ENCODE data around the gene RNF38. TPM values are rescaled to one million over a fixed set of nuclear protein-coding genes. Genes with fewer than 3 reads are reported as not detected.
"Not testable (repeated sequence)": the region's sequence is repeated elsewhere in the genome, so short reads cannot be mapped to it uniquely, and the experiment has no call there.

Gene RNF38
- total RNA-seq, 1 donor from 2014 or later, result 31.5 TPM

DNA sequence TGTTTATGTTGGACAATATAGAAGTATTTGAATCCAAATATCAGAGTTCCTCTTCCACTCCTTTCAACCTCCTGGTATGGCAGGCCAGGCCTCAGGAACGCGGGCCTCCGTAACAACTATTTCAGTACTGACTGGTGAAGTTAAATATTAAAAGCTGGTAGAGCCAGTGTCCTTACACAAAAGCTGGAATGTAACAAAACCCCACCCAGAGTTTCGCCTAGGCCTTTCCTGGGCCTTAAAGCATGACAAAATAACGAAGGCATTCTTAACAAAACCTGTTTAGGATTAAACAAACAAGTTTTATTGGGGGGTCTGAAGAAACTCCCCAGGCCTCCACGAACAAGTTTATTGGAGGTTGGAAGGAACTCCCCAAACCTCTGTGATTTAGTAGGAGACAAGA is 80.3 kb downstream of the RNF38 start:
- Mint-ChIP-seq H3K4me3 (no peak overlapping the region), H3K27ac (no peak overlapping the region), H3K27me3 (ENCODE audit: insufficient read depth) (no peaks in the 10 kb centered on the region), H3K36me3 (ENCODE audit: low read depth) (no peaks in the 10 kb centered on the region), H3K9me3 (no peaks in the 10 kb centered on the region), H3K4me1 (ENCODE audit: low read depth) (no peaks in the 10 kb centered on the region)
- DNase-seq (ENCODE audit: low spot score), result no peak
- intact Hi-C loops (cut with micrococcal nuclease), result no loop called here

- no peak overlapping the region for H3K4me3 Mint-ChIP-seq
- no peaks in the 10 kb centered on the region for H3K27me3 Mint-ChIP-seq (ENCODE audit: insufficient read depth)
- no peak overlapping the region for H3K27ac Mint-ChIP-seq
- intact Hi-C loops (cut with micrococcal nuclease), result no loop called here
- no peaks in the 10 kb centered on the region for H3K9me3 Mint-ChIP-seq
- DNase-seq (ENCODE audit: low spot score), result no peak
- H3K4me1 Mint-ChIP-seq (ENCODE audit: low read depth), result no peaks in the 10 kb centered on the region
- no peaks in the 10 kb centered on the region for H3K36me3 Mint-ChIP-seq (ENCODE audit: low read depth)
These were observed 80.9 kb downstream of the RNF38 start for GRCh38 chr9:36319183-36319582.

DNA sequence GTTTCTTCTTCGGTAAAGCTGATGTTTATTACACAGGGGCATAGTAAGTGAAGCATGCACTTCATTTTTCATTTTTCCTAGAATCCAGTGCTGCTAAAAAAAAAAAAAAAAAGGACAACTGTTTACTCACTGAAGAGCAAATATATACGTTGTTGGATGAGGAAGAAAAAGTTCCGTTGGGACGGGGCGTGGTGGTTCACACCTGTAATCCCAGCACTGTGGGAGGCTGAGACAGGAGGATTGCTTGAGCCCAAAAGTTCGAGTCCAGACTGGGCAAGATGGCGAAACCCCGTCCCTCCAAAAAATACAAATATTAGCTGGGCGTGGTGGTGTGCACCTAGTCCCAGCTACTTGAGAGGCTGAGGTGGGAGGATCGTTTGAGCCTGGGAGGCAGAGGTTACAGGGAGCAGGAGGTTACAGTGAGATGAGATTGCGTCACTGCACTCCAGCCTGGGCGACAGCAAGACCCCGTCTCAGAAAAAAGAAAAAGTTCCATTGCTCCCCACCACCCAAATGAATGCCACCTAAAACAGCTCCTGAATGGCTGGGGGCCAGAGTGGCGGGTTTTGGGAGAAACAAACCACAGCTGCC is 81.8 kb downstream of the RNF38 start:
- H3K9me3 Mint-ChIP-seq, result no peaks in the 10 kb centered on the region
- H3K36me3 Mint-ChIP-seq (ENCODE audit: low read depth), result no peaks in the 10 kb centered on the region
- H3K4me3 Mint-ChIP-seq, result no peak overlapping the region
- H3K27me3 Mint-ChIP-seq (ENCODE audit: insufficient read depth), result no peaks in the 10 kb centered on the region
- no peak for DNase-seq (ENCODE audit: low spot score)
- intact Hi-C loops (cut with micrococcal nuclease), result no loop called here
- H3K27ac Mint-ChIP-seq, result no peak overlapping the region
- no peaks in the 10 kb centered on the region for H3K4me1 Mint-ChIP-seq (ENCODE audit: low read depth)

DNA sequence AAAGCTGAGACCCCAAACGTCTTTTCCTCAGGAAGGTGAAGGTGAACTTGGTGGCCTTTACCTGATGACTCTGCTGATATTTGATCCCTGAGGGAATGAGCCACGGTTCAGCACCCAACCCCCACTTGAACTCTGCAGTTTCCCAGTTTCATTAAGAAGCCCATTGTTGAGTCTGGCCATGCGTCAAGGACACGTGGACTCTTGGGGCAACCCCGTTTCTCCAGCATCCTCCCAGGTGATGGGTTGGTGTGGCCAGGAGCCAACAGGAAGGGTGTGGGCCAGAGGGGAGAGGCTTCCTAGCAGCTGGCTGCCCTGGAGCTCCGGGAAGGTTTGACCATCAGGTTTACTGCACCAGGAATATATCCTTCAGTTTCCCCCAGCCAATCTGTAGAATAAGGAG is 82.3 kb downstream of the RNF38 start:
- Mint-ChIP-seq H3K4me3 (no peak overlapping the region), H3K4me1 (ENCODE audit: low read depth) (no peaks in the 10 kb centered on the region), H3K27ac (no peak overlapping the region), H3K36me3 (ENCODE audit: low read depth) (no peaks in the 10 kb centered on the region), H3K27me3 (ENCODE audit: insufficient read depth) (no peaks in the 10 kb centered on the region), H3K9me3 (no peaks in the 10 kb centered on the region)
- intact Hi-C loops (cut with micrococcal nuclease), result no loop called here
- DNase-seq (ENCODE audit: low spot score), result no peak

GRCh38 chr9:36316611-36317317 is 83.3 kb downstream of the RNF38 start:
- H3K27me3 Mint-ChIP-seq (ENCODE audit: insufficient read depth), result no peaks in the 10 kb centered on the region

DNA sequence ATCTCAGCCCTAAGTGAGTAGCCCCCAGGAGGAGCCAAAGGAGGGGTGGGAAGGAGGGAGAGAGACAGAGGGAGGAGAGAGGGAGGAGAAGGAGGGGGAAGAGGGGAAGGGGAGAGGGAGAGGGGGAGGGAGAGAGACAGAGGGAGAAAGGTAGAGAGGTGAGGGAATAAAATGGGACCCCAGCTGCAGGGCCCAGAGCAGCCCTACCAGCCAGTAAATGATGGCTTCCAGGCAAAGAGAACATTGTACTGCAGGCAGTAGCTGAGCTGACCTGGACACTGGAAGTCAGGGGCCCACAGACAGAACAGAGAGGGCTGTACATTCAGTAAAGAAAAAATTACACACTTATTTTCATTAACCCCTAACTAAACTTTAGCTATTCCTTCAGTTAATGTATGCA is 84.0 kb downstream of the RNF38 start:
- Mint-ChIP-seq H3K36me3 (ENCODE audit: low read depth) (no peaks in the 10 kb centered on the region), H3K9me3 (no peaks in the 10 kb centered on the region), H3K27me3 (ENCODE audit: insufficient read depth) (no peaks in the 10 kb centered on the region), H3K4me3 (no peak overlapping the region), H3K27ac (no peak overlapping the region), H3K4me1 (ENCODE audit: low read depth) (no peaks in the 10 kb centered on the region)
- intact Hi-C loops (cut with micrococcal nuclease), result no loop called here
- DNase-seq (ENCODE audit: low spot score), result no peak

More at GRCh38 chr9:36316611-36317317, 83.3 kb downstream of the RNF38 start:
- Mint-ChIP-seq H3K9me3 (no peaks in the 10 kb centered on the region), H3K27ac (no peak overlapping the region), H3K4me1 (ENCODE audit: low read depth) (no peaks in the 10 kb centered on the region), H3K4me3 (no peak overlapping the region), H3K36me3 (ENCODE audit: low read depth) (no peaks in the 10 kb centered on the region)
- no peak for DNase-seq (ENCODE audit: low spot score)
- intact Hi-C loops (cut with micrococcal nuclease), result no loop called here

GRCh38 chr9:36315283-36315682 is 84.8 kb downstream of the RNF38 start:
- Mint-ChIP-seq H3K36me3 (ENCODE audit: low read depth) (no peaks in the 10 kb centered on the region), H3K4me1 (ENCODE audit: low read depth) (no peaks in the 10 kb centered on the region)
- no peak for DNase-seq (ENCODE audit: low spot score)

GRCh38 chr9:36314740-36315139 is 85.3 kb downstream of the RNF38 start:
- intact Hi-C loops (cut with micrococcal nuclease), result no loop called here
- H3K4me3 Mint-ChIP-seq, result no peak overlapping the region
- H3K36me3 Mint-ChIP-seq (ENCODE audit: low read depth), result no peaks in the 10 kb centered on the region
- no peaks in the 10 kb centered on the region for H3K9me3 Mint-ChIP-seq
- no peaks in the 10 kb centered on the region for H3K4me1 Mint-ChIP-seq (ENCODE audit: low read depth)
- no peaks in the 10 kb centered on the region for H3K27me3 Mint-ChIP-seq (ENCODE audit: insufficient read depth)
- DNase-seq (ENCODE audit: low spot score), result no peak
- no peak overlapping the region for H3K27ac Mint-ChIP-seq

More at GRCh38 chr9:36315283-36315682, 84.8 kb downstream of the RNF38 start:
- Mint-ChIP-seq H3K27me3 (ENCODE audit: insufficient read depth) (no peaks in the 10 kb centered on the region), H3K27ac (no peak overlapping the region), H3K9me3 (no peaks in the 10 kb centered on the region), H3K4me3 (no peak overlapping the region)
- intact Hi-C loops (cut with micrococcal nuclease), result no loop called here

GRCh38 chr9:36306471-36307306 is 93.4 kb downstream of the RNF38 start:
- Mint-ChIP-seq H3K36me3 (ENCODE audit: low read depth) (no peaks in the 10 kb centered on the region), H3K9me3 (no peaks in the 10 kb centered on the region), H3K27me3 (ENCODE audit: insufficient read depth) (no peaks in the 10 kb centered on the region), H3K27ac (no peak overlapping the region), H3K4me3 (no peak overlapping the region), H3K4me1 (ENCODE audit: low read depth) (peaks cover 7% of the 10 kb centered on the region)
- no peak for DNase-seq (ENCODE audit: low spot score)
- intact Hi-C loops (cut with micrococcal nuclease), result no loop called here

DNA sequence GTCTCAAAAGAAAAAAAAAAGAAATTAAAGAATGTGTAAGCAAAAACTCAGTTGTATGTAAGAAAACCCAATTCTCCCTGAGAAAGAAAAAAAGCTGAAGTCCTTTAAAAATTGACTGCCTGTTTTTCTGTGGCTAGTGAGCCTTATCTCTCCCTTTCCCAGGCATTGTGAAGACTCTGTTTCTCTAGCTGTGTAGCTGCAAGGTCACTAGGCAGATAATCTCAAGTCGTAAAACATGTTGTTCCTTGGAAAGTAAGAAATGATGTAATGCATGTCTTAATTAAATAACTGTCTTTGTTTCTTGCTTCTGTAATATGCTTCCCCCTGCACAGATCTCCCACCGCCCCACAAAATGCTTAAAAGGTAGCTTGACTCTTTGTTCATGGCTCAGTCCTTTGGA is 95.7 kb downstream of the RNF38 start:
- H3K9me3 Mint-ChIP-seq; intact Hi-C loops (cut with micrococcal nuclease); H3K36me3 Mint-ChIP-seq (ENCODE audit: low read depth): not testable (repeated sequence)

GRCh38 chr9:36301227-36301626 is 98.8 kb downstream of the RNF38 start:
- Mint-ChIP-seq H3K27ac (no peak overlapping the region), H3K27me3 (ENCODE audit: insufficient read depth) (no peaks in the 10 kb centered on the region), H3K9me3 (no peaks in the 10 kb centered on the region), H3K4me1 (ENCODE audit: low read depth) (no peaks in the 10 kb centered on the region), H3K4me3 (no peak overlapping the region), H3K36me3 (ENCODE audit: low read depth) (no peaks in the 10 kb centered on the region)
- DNase-seq (ENCODE audit: low spot score), result no peak
- intact Hi-C loops (cut with micrococcal nuclease), result no loop called here

More for the DNA sequence above, 95.7 kb downstream of the RNF38 start:
- not testable (repeated sequence) for H3K27ac Mint-ChIP-seq; DNase-seq (ENCODE audit: low spot score); H3K27me3 Mint-ChIP-seq (ENCODE audit: insufficient read depth); H3K4me3 Mint-ChIP-seq; H3K4me1 Mint-ChIP-seq (ENCODE audit: low read depth)

- no peaks in the 10 kb centered on the region for H3K9me3 Mint-ChIP-seq
- intact Hi-C loops (cut with micrococcal nuclease), result no loop called here
- no peaks in the 10 kb centered on the region for H3K4me1 Mint-ChIP-seq (ENCODE audit: low read depth)
- H3K4me3 Mint-ChIP-seq, result no peak overlapping the region
- DNase-seq (ENCODE audit: low spot score), result no peak
- H3K36me3 Mint-ChIP-seq (ENCODE audit: low read depth), result no peaks in the 10 kb centered on the region
- no peak overlapping the region for H3K27ac Mint-ChIP-seq
- H3K27me3 Mint-ChIP-seq (ENCODE audit: insufficient read depth), result no peaks in the 10 kb centered on the region
These were observed 101.5 kb downstream of the RNF38 start for GRCh38 chr9:36298566-36298965.

DNA sequence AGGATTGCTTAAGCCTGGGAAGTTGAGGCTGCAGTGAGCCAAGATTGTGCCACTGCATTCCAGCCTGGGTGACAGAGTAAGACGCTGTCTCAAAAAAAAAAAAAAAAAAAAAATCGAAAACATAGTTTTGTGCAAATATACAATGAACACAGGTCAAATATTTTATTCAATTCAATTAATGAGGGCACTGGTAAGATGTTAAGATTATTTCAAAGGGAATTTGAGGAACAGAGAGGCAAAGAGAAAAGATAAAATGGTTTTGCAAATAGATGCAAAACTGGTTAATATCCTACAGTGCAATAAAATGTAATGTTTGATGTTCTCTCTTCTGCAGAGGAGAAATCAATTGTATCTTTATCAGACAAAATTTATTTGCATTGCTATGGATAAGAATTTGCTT is 102.3 kb downstream of the RNF38 start:
- Mint-ChIP-seq H3K27me3 (ENCODE audit: insufficient read depth) (no peaks in the 10 kb centered on the region), H3K4me3 (no peak overlapping the region), H3K9me3 (no peaks in the 10 kb centered on the region), H3K27ac (no peak overlapping the region), H3K4me1 (ENCODE audit: low read depth) (no peaks in the 10 kb centered on the region), H3K36me3 (ENCODE audit: low read depth) (no peaks in the 10 kb centered on the region)
- no peak for DNase-seq (ENCODE audit: low spot score)
- intact Hi-C loops (cut with micrococcal nuclease), result no loop called here

Data from activated T-helper 1 cell treated with anti-CD3 and anti-CD28 coated beads, Interleukin-12 subunit alpha, Interleukin-12 subunit beta, Interleukin-2, Interleukin-4 antibody, amounts not matched to agents 30 ng/mL and 10 ng/mL and 1 ng/mL, durations not matched to agents 14 hours and 24 hours and 36 hours (primary cell).